ENCODE data around the gene NUTM2E.
A peak's percentile ranks its signal among the peaks of the same experiment; 100 is the strongest.
"Not testable (repeated sequence)": the region's sequence is repeated elsewhere in the genome, so short reads cannot be mapped to it uniquely, and the experiment has no call there.

NUTM2E gene

DNA sequence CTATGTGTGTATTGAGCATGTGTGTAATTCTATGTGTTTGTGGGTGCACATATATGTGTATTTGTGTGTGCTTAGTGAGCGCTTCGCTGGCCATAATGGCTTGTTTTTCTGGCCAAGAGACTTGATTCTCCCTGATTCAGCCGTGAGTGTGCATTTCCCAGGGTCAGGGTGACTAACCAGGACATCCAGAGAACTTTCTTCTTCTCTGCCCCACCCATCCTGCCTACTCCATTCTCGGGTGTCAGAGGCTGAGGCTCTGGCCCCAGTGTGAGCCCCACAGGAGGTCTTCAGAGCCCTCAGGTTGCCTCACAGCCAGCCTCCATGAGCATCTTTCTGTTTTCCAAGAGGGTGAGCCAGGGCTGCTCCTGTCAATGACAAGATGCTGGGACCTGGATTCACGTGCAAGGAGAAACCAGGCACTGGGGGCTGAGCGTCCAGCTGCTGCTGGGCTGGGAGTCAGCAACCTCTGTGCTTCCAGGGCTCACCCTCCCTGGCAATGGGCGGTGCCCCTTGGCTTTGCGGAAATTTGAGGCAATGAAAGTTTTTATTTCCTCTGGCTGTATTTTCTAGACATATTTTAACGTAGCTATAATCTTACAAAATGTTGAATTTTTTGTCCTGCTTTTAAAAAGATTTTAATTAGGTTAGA, 40.5 kb downstream of the NUTM2E start:
- not testable (repeated sequence) for DNase-seq

DNA sequence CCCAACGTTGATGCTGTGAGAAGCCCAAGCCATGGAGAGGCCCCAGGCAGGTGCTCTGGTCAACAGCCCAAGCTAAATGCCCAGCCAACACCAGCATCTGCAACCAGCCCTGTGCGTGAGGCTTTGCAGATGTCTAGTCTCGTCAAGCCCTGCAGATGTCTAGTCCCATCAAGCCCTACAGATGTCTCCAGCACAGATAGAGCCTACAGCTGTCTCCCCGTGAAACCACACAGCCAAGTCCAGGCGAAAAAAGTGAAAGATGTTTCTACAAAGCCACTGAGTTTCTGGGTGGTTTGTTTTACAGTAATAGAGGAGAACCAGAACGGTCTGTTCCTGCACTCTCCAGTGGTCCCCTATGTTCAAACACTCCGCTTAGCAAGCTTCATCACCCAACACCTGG, 41.5 kb downstream of the NUTM2E start:
- not testable (repeated sequence) for DNase-seq

DNA sequence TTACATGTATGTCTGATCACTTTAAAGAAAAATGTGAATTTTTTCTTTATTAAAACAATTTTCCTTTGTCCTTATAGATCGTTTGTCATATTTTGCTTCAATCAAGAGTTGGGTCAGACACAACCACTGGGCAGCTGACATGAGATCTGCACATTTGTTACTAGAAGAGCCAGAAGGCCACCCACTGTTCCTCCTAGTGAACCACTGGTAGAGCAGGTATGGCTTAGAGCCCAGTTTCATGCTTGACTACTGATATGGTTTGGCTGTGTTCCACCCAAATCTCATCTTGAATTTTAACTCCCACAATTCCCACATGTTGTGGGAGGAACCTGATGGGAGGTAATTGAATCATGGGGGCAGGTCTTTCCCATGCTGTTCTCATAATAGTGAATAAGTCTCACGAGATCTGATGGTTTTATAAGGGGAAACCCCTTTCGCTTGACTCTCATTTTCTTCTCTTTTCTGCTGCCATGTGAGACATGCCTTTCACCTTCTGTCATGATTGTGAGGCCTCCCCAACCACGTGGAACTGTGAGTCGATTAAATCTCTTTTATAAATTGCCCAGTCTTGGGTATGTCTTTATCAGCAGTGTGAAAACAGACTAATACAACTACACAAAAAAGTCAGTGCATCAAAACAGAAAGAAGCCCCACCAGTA, 43.0 kb downstream of the NUTM2E start:
- peak; percentile 30 for DNase-seq

DNA sequence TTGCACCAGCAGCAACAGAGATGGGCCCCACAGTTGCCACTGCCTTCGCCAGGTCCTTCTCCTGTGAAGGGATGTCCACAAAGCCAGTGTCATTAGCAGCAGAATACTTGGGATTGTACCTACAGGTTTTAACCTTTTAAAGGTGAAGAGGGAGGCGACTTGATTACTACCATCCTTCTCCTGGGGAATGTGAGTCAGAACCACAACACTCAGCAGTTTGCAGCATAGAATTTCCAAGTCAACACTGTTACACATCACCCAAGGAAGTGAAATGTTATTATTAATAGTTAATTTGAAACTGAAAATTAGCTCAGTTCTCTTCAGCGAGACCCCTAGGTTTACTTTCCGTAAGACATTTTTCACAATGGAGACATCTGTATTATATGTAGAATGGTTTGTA, 45.2 kb downstream of the NUTM2E start:
- DNase-seq = not testable (repeated sequence)

Data from activated CD4-positive, alpha-beta T cell treated with anti-CD3 and anti-CD28 coated beads for 48 hours (primary cell).